ACHN (cell line): ENCODE data around the gene LY6G6F.

Experiments used
- DNase-seq: peaks from one replicate; pipeline ENCODE4 v3.0.0-alpha.2; 2015
- in situ Hi-C: cut with HindIII; loops from 2 replicates; pipeline ENCODE4 v1.10.0; 2017; ENCODE audit warnings: low sequenced_read_pairs, low pct_ligation_motif_present, low pct_unique_long_range_greater_than_20kb

LY6G6F gene

DNA sequence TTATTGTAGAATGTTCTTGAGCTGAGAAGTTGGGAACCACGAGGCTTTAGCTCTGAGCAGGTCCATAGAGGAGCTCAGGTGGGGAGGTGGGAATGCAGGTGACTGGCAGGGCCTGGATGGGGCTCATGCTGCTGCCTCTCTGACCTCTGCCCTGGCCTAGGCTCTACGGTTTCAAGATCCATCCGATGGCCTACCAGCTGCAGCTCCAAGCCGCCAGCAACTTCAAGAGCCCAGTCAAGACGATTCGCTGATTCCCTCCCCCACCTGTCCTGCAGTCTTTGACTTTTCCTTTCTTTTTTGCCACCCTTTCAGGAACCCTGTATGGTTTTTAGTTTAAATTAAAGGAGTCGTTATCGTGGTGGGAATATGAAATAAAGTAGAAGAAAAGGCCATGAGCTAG, 37.0 kb upstream of the LY6G6F start, which contains the start of gene LY6G5B:
LY6G5B (plus strand) TSS at position 301 of the 400 bp plus-strand sequence. CDS start 975 bp downstream, outside the sequence.
- in situ Hi-C loops = no loop called here
- DNase-seq = no peak

DNA sequence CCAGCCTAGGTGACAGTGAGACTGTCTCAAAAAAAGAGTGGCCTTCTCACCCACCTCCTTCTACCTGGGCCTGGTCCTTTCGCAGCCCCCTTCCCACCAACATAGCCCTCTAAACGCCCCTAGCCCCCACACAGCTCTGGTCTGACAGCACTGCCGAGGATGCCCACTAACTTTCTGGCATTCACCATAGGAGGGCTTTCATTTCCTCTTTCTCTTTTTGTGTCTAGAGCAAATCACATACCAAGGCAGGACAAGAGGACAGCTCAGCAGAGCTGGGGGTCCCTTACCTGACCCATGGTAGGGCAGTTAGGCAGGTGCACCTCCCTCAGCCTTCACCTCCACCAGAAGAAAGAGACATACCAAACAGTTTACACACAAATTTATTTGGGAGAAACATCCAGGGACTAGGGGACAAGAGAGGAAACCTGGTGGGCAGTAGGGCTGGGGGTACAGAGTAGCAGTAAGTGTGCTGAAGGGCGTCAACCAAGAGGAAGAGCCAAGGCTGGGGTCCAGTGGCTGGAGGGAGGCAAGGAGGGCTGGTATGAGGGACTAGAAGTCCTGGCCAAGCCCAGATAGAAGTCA, 30.3 kb upstream of the LY6G6F start:
- in situ Hi-C loops = no loop called here
- DNase-seq = no peak

DNA sequence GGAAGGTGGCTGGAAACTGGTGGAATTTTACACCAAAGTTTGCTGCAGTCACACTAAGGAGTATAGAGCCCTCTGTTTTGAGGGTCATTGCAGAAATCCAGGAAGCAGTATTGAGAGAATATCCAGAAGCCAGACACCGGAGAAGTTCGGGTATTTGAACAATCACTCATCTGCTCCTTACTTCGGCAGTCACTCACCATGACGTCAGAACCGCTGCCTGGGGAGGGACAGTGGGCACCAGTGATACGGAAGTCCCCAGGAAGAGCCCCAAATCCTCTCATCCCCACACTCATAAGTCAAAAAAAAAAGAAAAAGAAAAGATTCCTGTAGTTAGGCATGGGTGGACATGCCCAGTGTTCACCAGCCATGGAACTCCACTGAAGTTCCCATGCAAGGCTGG, 29.8 kb upstream of the LY6G6F start:
- DNase-seq = no peak
- in situ Hi-C loops = no loop called here

DNA sequence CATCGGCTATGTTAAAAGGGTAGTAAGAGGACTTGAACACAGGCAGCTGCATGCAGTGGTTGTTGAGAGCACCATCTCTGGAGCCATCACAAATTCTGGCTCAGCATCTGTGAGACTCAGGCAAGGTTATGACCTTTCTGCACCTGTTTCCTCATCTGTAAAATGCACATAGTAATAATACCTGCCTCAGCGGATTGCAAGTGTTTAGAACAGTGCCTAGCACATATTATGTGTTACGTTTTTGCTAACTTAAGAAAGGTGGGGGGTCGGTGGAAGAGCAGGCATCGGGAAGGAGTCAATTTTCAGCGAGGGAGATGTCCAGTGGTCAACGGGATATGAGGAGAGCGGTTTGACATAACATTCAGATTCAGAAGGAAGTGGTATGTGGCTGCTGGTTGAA, 28.7 kb upstream of the LY6G6F start:
- no peak for DNase-seq
- in situ Hi-C loops = no loop called here

DNA sequence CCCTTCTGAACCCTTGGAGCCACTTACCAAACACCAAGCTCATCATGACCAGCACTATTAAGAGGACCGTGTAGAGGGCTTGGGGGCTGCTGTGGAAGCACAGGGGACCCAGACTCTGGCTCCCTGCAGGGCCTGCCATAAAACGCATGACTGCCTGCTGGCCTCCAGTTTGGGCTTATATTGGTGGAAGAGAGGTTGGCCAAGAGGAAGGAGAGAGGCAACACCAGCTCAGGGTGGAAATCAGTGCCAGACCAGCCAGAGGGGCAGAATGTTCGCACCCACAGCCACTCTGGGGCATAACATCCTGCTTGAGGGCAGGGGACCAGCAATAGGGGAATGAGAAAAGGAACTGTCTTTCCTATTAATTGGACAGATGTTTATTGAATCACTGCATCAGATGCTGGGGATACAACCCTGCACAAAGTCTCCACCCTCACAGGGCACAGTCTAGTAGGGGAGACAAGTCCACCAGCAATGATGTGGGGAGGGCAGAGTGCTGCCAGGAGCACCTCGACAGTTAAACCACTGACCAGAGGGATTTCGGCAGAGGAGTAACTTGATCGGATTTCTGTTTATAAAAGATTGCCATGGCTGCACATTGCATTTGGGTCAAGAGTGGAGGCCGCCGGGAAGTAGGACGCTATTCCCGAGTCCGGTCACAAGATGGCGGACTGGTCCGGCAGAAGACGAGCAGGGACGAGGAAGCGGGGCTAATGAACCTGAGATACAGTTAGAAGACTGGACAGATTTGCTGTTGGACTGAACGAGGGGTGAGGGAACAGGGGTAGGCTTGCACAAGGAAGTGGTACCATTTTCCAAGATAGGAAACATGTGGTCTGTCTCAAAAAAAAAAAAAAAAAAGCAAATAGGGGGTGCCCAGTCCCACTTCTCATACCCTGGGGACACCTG, 26.2 kb upstream of the LY6G6F start, which contains the start of gene LY6G5C:
LY6G5C (minus strand) TSS at position 842 of the 909 bp plus-strand sequence; CDS start at position 148, 694 bp downstream.
- in situ Hi-C loops = no loop called here
- peak; percentile 82 for DNase-seq

DNA sequence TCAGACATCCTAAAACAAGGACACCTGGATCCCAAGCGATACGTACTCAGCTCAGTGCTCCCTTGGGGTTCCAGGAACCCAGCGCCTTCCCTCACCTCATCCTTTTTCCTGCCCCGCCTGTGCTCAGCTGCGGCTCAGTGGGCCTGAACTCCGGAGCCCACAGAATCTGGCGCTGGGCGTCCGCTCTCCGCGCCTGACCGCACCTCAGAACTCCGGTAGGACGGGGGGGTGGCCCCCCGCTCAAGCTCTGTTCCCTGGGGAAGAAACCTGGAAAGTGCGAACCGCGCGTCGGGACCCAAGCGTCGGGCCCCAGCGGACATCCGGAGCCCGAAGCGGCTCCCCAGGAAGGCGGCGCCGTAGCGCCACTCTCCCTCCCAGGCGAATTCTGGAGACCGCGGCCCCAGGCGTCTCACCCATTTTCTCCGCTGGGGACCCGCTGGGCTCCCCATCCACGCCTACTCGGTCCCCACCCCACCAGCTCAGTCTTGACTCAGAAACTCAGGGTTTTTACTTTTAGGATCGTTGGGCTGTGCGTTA, 25.5 kb upstream of the LY6G6F start:
- peak; percentile 83 for DNase-seq
- in situ Hi-C loops = no loop called here

DNA sequence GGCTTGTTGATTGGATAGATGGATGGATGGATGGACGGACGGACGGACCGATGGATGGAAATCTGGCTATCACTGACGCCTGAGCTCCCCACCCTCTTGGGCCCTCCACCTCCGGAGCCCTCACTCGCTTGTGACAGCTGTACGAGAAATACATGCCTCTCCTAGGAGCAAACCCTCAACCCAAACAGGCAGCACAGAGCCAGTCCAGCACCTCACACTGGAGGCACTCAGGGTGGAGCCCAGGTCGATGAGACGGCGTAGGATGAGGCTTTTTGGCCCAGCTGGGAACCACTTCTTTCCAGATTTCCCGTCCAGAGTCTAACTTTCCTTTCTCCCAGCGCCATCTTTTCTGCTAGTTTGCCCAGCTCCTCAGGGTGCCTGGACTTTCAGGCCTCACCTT, 23.1 kb upstream of the LY6G6F start:
- DNase-seq = no peak
- in situ Hi-C loops = no loop called here

DNA sequence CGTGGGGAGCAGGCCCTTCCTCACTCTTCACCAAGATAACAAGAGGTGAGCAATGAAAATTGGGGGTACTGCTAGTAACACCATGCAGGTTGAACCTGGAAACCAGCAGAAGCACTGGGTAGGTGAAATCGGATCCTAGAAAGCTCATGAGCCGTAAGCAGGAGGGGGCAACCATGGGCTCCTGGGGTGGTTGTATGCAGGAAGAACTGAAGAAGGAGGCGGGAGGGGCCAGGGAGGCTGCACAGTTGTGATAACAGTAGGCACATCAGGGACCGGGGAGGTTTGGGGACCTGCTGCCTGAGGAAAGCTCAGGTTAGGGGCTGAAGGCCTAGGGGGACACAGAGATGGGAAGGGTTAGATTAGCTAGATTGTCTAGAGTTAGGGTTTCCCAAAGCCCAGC, 20.2 kb upstream of the LY6G6F start:
- in situ Hi-C loops = no loop called here
- DNase-seq = no peak

DNA sequence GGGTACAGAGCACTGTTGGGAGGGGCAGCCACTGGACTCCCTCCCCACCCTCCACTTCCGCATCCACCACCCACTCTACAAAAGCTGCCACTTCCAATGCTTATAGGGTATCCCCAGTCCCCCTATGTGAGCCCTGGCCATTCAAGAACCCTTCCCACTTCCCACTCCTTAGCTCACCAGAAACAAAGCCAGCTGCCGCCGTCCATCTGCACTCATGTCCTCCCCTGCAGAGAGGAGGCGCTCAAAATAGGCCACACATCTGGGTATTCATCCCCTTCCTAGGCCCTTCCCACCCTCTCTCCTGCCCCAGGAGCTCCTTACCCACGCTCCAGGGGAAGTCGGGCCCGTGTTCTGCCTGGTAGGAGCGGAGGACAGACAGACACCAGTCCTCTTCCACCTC, 19.3 kb upstream of the LY6G6F start:
- in situ Hi-C loops = no loop called here
- DNase-seq = no peak

DNA sequence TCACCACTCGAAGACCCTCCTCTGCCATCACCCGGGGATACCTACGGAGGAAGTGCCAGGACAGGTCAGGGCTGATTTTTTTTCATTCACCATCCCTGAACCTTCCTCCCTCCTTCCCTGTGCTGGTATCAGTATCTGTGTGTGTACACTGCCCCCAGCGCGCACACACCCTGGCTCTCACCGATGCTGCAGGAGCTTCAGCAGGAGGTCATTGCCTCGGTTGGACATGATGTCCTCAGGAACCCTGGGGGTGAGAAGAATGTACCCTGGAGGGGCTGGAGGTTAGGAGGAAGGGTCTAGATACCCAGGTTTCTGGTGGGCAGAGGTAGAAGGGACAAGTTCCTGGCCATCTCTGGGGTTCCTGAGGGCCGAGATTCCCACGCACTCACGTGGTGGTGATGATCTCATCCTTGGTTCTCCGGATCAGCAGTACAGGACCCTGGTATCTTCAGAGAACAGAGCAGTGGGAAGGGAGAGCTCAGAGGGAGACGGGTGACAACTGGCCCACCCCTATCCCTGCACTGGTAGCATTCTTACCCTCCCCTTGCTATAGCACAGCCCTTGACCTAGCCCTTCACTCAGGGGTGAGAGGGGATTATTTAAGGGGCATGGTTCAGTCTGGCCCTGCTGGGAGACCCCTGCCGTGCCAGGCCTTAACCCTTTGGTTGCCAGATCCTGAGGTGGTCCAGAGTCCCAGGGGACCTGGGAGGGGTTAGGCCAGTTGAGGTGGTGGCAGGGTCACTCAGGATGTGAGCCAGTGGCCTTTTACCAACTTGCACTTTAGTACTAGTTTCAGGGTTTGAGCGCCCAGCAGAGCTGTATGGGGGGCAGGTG, 18.6 kb upstream of the LY6G6F start:
- DNase-seq = no peak
- in situ Hi-C loops = no loop called here

DNA sequence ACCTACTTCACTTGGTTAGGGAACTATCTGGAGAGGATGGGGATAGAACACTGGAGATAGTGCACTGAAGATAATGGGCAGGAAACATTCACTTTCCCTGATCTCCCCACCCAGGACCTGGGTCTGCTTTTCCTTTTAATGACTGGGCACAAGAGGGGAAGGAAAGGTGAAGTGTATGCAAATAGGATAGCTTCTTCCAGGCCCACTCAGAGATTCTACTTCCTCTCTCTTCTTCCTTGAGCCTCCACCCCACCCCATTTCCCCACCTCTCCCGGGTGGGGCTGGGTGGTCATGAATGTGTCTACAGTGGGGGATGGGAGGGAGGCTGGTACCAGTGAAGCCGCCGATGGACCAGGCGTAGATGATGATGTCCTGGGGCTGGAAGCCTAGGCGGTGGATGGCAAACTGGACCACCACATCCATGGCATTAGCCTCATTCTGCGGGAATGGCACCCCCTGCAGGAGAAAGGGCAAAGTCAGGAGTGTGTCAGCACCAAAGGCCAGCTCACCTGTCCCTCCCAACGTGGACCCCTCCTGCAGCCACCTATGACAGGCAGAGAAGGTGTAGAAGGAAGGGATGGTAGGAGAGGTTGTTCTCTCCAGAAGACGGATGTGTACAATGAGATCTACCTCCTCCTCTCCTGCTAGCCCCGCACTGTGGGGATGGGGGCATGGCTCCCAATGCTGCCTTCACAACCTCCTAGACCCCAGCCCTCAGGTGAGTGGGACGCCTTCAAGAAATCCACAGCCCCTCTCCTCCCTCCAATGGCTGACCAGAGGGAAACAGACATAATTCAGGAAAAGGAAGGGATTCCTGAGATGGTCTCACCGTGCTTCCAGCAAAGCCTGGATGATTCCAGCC, 17.2 kb upstream of the LY6G6F start:
- no peak for DNase-seq
- in situ Hi-C loops = no loop called here

DNA sequence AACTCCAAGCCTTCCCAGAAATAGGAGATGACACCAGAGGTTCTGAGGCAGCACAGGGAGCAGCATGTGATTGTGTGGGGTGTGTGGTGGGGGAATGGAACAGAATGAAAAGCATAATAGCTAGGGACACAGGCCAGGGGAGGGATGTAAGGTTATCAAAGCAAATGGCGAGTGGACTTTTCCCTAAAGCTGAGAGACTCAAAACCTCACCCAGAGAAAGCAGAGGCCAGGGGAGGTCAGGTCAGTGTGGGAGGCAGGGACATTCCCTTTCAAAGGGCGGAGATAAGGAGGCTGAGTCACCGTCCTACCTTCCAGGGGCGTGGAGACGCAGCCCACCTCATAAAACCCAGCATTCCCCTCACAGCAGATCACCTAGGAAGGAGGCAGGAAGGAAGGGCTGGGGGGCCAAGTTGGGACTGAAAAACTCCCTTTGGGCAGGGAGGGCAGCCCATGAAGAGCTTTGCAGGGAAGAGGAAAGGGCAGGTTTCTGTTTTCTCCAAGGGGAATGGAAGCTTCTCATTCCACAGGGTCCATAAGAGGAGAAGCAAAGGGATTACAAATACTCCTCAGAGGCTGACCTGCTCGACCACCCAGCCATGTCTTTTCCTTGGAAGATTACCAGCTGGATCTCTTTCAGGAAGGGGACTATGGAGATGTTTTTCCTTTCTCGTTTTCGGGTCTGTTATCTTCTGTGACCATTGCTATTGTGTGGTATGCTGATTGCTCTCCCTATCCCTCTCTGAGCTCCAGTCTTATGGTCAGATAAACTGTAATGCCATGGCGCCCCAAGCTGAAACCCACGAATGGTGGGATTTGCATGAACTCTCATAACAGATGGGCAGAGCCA, 16.2 kb upstream of the LY6G6F start:
- no peak for DNase-seq
- in situ Hi-C loops = no loop called here

DNA sequence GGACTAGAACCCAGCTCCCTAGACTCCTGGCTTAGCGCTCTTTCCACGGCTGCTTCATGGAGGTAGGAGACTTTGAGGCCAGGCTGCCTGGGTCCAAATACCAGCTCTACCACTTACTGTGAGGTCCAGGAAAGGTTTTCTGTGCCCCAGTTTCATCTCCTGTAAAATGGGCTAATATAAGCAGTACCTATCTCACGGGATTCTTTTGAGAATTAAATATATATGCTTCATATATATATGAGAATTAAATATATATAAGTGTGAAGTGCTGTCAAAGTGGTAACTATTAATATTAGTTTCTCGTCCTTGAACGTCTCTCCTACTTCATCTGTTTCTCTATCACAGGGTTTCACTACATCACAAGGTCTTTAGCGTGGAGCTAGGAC, 15.6 kb upstream of the LY6G6F start:
- in situ Hi-C loops = no loop called here
- DNase-seq = no peak

DNA sequence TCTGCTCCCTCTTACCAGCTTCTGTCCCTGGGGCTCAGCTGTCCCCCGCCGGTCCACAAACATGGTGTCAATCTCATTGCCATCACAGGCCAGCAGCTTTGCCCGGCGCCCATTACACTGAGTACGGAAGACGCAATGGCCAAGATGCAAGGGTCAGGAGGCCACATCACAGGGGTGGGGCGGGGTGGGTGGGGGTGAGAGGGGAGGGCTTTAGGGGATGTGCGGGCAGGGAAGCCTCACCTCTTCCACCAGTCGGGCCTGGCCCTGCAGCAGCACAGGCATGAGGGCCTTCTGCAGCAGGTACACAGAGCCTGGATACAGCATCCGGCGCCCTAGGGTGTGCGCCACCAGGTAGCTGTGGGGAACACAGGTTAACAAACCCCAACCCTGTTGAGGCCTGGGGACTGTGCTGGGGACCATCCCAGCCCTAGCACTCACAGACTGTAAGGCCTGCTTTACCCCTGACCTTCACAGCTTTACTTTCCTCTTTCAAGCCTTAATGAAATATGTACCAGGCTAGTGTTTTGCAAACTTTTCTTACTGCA, 15.0 kb upstream of the LY6G6F start:
- no peak for DNase-seq
- in situ Hi-C loops = no loop called here

DNA sequence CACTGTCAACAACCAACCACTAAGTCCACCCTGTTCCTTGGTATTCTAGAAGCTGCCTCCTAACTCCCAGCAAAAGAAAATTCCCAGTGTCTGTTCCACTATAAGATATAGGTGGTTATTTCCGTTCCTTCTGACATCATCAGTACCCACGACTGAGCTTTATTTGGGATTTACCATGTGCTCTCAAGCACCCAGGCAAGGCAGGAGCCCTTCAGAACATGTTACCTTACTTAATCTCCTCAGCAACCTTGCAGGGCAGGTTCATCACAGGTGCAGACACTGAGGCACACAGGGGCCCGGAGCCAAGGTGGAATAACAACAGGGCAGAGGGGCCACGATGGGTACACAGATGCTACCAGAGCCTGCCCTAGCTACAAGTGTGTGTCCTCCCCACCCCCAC, 14.3 kb upstream of the LY6G6F start:
- in situ Hi-C loops = no loop called here
- DNase-seq = no peak

DNA sequence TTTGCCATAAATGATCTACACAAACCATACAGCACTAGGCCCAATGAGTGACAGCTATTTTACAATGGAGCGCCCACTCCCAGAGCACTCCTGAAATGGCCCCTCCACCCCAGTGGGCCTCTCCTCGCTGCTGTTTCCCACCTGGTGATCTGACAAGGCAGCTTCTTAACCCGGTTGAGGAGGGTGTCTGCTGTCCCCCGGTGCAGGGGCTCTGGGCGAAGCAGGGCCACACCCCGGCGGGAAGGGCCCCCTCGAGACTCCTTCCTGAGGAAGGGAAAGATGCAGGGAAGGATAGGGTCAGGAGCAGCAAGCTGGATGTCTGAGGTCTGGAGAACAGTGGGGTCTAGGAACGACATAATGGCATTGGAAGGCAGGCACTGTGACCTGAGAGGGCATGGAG, 13.8 kb upstream of the LY6G6F start:
- no peak for DNase-seq
- in situ Hi-C loops = no loop called here

DNA sequence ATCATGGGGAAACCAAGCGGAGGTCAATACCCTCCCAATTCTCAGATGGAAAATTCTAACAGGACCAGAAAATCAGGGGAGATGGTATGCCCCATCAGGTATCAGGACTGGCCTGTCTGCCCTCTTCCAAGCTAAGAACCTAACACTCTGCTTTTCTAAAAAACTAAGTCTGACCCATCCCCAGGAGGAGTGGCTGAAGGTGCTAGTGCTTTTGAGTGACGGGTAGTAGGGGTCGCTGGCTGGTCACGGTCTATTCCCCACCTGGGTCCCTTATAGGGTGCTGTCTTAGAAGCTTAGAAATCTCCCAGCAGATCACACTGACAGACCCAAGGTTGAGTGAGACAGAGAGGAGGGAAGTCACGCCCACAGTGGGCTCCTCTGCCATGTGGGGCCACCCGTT, 13.1 kb upstream of the LY6G6F start:
- in situ Hi-C loops = no loop called here
- DNase-seq = no peak
